Activated CD8-positive, alpha-beta memory T cell treated with anti-CD3 and anti-CD28 coated beads, Interleukin-2, amount 50 U/mL, for 24 hours (primary cell): ENCODE data around the gene ZG16B.

Experiments
- DNase-seq: peaks from one replicate; pipeline ENCODE4 v3.0.0-alpha.2; 2020; ENCODE audit errors: extremely low read depth

Gene ZG16B

GRCh38 chr16:2825049-2825742 is 4.9 kb upstream of the ZG16B start:
- DNase-seq: no peak

- no peak for DNase-seq
These were observed 4.2 kb upstream of the ZG16B start for GRCh38 chr16:2825906-2826305.

GRCh38 chr16:2826591-2827373 is 3.3 kb upstream of the ZG16B start:
- no peak for DNase-seq

- no peak for DNase-seq
These were observed 2.7 kb upstream of the ZG16B start for GRCh38 chr16:2827374-2827791.

- no peak for DNase-seq
These were observed 2.1 kb upstream of the ZG16B start for GRCh38 chr16:2827831-2828520.

GRCh38 chr16:2828521-2828840 is 1.6 kb upstream of the ZG16B start:
- DNase-seq: no peak

GRCh38 chr16:2828876-2829430 is 1.1 kb upstream of the ZG16B start:
- DNase-seq: no peak

GRCh38 chr16:2830355-2830695 is 222 bp downstream of the ZG16B start:
- no peak for DNase-seq

GRCh38 chr16:2831203-2831602 is 1.1 kb downstream of the ZG16B start:
- no peak for DNase-seq

GRCh38 chr16:2833776-2834175 is 3.7 kb downstream of the ZG16B start:
- no peak for DNase-seq

GRCh38 chr16:2834968-2835367 is 4.9 kb downstream of the ZG16B start:
- DNase-seq: no peak

GRCh38 chr16:2835638-2836493 is 5.8 kb downstream of the ZG16B start:
- no peak for DNase-seq

- no peak for DNase-seq
These were observed 6.8 kb downstream of the ZG16B start for GRCh38 chr16:2836646-2837508.

- no peak for DNase-seq
These were observed 8.8 kb downstream of the ZG16B start for GRCh38 chr16:2838928-2839327.

- DNase-seq: no peak
These were observed 9.7 kb downstream of the ZG16B start for GRCh38 chr16:2839650-2840450.

- DNase-seq: no peak
These were observed 10.8 kb downstream of the ZG16B start for GRCh38 chr16:2840914-2841313.

- no peak for DNase-seq
These were observed 11.7 kb downstream of the ZG16B start for GRCh38 chr16:2841606-2842339.

GRCh38 chr16:2842340-2843000 is 12.4 kb downstream of the ZG16B start:
- DNase-seq: peak; percentile 73

- no peak for DNase-seq
These were observed 13.4 kb downstream of the ZG16B start for GRCh38 chr16:2843526-2843925.
